HG02943 (cell line): ENCODE data around the gene NF2.
"Not testable (repeated sequence)": the region's sequence is repeated elsewhere in the genome, so short reads cannot be mapped to it uniquely, and the experiment has no call there.

Experiments
- ATAC-seq: cut with Tn5 transposase; IDR thresholded peaks from one replicate; pipeline ENCODE4 v1.9.1; 2021; ENCODE audit warnings: mild to moderate bottlenecking, low read depth, moderate library complexity; ENCODE audit not compliant: unreplicated experiment

Gene NF2

DNA sequence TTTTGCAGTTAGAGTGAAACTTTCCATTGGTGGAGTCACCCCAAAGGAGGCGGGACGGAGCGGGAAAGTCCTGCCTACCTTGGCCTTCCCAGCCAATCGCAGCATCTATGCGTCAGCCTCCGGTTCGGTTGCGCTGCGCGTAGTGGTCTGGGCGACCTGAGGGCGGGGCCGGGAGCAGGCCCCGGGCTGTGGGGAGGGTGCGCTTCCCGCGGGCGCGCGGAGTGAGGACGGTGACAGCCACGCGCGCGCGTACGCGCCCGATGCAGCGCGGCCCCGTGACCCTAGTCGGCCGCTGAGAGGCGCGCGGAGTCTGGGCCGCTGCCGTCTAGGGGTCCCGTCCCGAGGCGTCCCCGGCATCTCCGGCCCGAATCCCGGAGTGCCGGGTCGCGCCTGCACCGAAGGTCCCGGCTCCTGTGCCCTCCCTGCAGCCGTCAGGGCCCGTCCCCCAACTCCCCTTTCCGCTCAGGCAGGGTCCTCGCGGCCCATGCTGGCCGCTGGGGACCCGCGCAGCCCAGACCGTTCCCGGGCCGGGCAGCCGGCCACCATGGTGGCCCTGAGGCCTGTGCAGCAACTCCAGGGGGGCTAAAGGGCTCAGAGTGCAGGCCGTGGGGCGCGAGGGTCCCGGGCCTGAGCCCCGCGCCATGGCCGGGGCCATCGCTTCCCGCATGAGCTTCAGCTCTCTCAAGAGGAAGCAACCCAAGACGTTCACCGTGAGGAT is at the start of gene NF2:
TSS of gene NF2 (plus strand) at position 276 of the 718 bp plus-strand sequence. CDS start at position 642, 366 bp downstream.
- peak; percentile 91 for ATAC-seq

DNA sequence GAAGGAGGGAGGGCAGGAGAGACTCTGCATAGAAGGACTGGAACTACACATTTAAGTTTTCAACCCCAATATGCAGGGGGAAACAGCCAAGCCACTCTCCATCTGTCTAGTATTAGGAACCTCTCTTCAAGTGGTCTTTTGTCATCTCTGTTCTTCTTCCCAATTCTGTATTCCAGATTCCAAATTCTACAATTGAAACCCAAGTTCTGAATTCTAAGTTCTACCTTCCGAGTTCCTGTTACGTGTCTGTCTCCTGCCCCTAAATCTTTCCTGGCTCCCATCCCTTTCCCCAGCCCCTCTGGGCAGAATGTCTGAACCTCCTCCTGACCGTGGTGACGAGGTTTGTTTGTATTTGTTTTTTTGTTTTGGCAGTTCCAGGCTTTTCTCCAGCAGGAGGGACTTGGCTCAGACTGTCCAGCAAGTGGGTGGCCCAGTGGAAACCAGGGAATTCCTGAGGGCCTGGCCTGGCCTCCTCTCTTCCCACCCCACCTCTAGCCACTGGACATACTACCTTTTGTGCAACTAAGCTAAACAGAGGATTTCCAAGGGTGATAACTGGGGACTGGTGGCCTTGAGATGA is 48.3 kb upstream of the NF2 start:
- no peak for ATAC-seq

DNA sequence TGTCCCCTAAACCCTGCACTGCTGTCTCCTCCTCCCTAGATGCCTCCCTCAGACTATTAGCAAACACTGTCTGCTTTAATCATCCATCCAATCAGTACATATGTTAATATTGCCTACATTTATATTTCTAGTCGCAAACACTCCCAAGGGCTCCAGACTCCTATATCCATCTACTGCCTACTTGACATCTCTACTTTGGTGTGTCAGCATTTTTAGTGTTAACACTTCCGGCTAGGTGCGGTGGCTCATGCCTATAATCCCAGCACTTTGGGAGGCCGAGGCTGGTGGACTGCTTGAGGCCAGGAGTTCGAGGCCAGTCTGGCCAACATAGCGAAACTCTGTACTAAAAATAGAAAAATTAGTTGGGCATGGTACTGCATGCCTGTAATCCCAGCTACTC is 44.4 kb upstream of the NF2 start:
- ATAC-seq: no peak

DNA sequence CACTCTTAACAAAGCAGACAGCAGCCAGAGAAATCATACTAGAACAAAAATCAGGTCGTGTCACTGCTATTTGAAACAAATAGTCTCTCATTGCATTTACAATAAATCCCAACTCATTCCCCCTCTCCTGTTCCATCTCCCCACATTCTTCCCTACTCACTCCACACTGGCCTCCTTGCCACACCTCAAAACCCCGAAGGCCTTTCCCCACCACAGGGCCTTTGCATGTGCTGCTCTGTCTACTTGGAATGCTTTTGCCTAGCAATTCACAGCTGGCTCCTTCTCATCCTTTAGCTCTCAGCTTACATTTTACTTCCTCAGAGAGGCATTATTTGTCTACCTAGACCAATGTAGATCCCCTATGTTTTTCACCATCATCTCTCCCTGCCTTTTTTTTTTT is 43.6 kb upstream of the NF2 start:
- no peak for ATAC-seq

DNA sequence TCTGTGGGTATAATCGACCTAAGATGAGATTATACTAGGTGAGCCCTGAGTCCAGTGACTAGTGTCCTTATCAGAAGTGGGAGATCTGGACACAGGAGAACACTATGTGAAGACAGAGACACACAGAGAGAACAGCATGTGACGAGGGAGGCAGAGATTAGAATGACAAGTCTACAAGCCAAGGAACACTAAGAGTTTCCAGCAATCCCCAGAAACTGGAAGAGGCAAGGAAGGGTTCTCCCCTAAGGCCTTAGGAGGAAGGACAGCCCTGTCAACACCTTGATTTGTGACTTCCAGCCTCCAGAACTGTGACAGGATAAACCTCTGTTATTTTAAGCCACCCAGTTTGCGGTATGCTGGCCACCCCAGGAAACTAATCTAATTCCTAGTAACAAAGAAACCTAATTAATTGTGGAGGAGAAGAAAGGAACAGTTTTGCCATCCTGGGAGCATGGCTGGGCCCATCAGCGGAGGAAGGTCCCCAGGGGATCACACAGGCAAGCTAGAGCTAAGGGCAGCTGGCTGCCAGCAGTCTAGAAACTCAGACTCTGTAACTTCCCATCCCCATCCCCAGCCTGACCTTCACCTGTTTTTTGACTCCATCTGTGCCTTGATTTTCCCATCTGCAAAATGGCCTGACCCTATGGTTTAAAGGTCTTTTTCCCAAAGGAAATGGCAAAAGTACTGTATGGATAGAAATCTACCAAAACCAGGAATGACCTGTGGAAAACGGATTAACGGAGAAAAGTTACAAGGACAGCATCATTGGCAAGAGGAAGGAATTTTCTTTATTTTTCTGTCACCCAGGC is 39.6 kb upstream of the NF2 start:
- no peak for ATAC-seq

DNA sequence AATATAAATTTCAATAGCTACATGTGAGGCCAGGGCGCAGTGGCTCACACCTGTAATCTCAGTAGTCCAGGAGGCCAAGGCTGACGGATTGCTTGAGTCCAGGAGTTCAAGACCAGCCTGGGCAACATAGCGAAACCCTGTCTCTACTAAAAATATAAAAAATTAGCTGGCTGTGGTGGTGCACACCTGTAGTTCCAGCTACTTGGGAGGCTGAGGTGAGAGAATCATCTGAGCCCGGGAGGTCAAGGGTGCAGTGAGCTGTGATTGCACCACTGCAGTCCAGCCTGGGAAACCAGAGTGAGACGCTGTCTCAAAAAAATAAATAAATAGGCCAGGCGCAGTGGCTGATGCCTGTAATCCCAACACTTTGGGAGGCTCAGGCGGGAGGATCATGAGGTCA is 36.9 kb upstream of the NF2 start:
- not testable (repeated sequence) for ATAC-seq

DNA sequence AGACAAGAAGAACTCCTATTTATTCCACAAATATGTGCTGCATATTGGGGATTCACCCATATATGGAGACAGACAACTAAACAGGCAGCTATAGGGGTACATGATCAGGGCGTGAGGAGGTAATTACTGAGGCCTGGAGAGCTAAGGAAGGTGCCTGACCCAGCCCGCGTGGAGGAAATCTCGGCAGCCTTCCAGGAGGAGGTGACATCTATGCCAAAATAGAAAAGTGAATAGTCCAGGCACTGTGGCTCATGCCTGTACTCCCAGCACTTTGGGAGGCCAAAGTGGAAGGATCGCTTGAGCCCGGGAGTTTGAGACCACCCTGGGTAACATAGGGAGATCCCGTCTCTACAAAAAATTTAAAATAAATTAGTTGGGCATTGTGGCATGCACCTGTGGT is 36.1 kb upstream of the NF2 start:
- ATAC-seq: no peak

DNA sequence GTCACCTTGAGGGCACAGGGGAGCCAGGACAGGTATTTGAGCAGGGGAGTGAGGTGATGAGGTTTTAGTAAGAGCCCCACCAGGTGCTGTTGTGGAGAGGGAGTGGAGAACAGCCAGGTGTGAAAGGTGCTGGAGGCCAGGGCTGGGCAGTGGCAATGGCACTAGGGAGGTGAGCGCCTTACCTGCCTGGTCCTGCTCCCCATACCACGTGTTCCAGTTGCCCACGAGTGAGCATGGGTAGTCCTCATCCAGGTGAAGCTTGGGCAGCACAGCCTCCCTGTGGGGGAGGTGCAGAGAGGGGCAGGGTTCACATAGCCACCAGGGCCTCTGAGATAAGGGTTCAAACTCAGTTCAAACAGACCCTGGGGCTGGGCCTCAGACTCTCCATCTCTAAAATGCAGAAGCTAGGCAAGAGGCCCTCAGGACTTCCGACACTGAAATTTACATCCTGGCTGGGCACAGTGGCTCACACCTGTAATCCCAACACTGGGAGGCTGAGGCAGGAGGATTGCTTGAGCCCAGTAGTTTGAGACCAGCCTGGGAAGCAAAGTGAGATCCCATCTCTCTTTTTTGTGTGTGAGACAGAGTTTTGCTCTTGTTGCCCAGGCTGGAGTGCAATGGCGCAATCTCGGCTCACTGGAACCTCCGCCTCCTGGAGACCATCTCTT is 34.3 kb upstream of the NF2 start:
- no peak for ATAC-seq

DNA sequence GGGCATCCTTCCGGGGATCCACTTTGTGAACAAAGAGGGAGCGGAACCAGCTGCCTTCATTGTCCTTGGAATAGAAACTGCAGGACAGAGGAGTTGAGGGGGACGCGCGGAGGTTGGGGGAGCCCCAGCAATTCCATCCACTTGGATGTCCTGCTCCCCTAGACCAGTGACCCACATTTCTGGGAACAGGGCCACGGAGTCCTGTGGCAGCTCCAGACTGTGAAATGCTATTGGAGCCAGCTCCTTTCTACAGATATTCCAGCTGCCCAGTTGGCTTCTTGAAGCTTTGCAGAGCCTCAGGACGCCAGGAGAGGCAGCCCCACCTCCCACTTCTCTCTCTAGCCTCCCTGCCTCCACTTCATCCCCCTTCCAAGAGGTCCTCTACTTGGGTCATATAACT is 33.0 kb upstream of the NF2 start:
- ATAC-seq: no peak

DNA sequence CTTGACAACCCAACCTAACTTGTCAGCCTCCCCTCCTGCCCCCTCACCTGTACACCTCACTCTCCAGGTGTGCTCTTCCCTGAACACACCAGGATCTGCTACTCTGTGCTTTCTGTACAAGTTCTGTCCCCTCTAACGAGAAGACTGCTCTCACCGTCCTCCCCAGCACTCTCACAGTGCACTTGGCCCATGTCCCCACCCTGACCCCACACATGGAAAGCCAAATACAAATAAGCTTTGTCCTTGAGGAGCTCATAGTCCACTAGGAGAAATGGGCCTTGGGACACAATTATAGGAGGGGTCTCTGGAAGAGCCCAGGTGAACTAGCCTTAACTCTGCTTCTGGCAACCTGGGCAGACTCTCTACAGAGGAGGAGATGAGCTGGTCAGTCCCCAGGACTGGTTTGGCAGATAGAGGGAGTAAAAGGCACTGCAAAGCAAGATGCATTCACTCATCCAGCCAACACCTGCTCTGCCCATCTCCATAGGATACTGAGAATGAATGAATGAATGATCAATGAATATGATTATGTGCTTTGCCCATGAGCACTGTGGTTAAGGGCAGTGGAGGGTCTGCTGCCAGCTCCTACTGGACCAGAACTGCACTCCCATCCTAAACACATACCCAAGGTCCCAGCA is 32.4 kb upstream of the NF2 start:
- no peak for ATAC-seq

DNA sequence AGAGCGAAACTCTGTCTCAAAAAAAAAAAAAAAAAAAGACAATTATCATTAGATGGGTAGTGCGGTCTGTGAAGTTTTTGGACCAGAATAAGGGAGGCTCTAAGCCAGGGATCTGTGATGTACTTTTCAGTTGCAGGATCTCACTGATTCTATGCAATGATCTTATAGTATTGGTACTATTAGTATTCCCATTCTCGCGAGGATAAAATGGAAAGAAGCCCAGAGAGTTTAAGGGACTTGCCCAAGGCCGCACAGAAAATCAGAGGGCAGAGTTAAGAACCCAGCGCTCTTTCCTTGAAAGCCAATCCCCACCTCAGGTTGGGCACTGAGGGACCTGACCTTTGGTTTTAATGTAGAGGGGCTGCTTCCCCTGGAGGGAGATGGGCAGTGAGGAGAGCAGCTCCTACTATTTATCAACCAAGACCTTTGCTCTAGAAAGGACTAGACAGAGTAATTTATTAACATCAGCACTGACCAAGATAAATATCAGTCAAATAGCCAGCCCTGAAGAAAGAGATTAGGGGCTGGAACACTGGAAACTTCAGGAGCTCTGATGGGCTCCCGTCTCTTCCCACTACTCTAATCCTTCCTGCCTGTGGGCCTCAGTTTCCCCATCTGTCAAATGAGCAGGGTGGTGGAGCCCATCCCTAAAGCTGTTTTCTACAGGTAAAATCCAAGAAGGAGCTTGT is 28.5 kb upstream of the NF2 start:
- ATAC-seq: no peak

DNA sequence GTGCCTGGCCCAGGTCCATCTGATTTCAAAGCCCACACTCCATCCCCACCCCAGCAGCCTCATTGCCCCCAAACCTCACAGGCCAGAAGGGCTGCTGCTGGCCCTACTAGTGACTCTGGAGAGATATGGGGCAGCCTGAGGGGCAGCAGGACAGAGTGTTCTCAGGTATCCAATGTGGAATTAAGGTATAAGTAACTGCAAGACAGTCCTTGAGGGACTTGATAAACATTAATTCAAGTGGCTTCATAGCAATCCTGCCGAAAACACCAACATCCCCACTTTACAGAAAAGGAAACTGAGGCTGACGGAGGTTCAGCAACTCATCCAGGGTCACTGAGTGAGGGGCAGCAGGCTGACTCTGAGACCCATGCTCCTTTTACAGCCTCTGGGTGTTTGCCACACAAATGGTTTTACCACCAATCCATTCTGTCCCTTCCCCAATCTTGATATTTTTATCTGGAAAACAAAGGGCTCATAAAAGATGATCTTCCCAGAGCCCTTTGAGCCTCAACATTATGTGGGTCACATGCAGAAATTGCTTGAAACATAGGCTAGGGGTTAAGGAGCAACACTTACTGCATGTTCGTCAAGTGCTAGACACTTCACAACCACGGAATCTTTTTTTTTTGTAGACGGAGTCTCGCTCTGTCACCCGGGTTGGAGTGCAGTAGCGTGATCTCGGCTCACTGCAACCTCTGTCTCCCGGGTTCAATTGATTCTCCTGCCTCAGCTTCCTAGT is 24.8 kb upstream of the NF2 start:
- ATAC-seq: no peak

DNA sequence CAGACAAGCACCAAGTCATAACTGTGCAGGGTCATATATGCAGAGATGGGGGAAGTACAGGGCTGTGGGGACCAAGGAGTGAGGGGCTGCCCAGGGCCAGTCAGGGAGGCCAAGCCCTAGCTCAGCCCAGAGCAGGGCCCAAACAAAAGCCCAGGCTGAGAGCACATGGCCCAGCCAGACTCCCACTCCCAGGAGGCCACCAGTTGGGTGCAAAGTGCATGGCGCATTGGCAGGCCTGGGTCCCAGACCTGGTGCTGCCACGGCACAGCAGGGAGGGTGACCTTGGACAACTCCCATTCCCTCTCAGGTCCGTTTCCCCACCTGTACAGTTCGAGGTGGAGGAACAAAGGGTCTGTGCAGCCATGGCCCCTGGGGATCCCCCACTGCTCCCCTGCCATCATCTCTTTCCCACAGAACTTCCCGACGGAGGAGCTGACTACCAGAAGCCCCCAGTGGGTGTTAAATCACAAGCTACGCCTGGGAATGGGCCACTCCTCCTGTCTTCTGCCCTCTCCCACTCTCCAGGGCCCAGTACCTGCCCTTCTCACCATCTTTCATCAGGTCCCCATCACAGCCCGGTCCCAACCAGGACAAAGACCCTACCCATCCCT is 23.1 kb upstream of the NF2 start:
- ATAC-seq: no peak

DNA sequence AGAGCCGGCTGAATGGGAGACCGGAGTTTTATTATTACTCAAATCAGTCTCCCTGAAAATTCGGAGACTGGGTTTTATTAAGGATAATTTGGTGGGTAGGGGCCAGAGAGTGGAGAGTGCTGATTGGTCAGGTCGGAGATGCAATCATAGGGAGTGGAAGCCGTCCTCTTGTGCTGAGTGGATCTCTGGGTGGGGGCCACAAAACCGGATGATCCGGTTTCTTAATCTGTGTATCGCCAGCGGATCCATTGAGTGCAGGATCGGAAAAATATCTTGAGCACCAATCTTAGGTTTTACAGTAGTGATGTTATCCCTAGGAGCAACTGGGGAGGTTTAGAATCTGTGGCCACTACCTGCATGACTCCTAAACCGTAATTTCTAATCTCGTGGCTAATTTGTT is 21.6 kb upstream of the NF2 start:
- ATAC-seq: no peak

DNA sequence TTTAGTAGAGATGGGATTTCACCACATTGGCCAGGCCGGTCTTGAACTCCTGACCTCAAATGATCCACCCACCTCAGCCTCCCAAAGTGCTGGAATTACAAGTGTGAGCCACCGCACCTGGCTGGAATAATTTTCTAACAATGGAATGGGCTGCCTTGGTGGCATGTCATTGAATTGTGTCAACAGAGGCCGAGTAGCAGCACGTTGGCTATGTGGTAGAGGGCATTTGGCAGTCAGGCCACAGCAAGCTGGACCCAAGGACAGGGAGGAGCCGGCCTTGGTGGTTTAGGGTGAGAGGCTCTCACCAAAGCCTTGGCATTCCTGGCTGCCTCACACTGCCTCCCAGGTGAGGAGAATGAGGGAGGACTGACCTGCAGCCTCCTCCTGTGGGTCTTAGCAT is 18.5 kb upstream of the NF2 start:
- no peak for ATAC-seq

DNA sequence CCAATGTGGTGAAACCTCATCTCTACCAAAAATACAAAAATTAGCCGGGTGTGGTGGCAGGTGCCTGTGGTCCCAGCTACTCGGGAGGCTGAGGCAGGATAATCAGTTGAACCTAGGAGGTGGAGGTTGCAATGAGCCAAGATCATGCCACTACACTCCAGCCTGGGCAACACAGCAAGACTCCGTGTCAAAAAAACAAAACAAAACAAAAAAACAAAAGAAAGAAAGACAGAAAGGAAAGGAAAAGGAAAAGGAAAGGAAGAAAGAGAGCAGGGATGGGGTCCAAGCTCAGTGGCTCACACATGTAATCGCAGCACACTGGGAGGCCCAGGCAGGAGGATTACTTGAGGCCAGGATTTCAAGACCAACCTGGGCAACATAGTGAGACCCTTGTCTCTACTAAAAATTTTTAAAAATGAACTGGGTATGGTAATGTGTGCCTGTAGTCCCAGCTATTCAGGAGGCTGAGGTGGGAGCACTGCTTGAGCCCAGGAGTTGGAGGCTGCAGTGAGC is 17.2 kb upstream of the NF2 start:
- ATAC-seq: not testable (repeated sequence)

DNA sequence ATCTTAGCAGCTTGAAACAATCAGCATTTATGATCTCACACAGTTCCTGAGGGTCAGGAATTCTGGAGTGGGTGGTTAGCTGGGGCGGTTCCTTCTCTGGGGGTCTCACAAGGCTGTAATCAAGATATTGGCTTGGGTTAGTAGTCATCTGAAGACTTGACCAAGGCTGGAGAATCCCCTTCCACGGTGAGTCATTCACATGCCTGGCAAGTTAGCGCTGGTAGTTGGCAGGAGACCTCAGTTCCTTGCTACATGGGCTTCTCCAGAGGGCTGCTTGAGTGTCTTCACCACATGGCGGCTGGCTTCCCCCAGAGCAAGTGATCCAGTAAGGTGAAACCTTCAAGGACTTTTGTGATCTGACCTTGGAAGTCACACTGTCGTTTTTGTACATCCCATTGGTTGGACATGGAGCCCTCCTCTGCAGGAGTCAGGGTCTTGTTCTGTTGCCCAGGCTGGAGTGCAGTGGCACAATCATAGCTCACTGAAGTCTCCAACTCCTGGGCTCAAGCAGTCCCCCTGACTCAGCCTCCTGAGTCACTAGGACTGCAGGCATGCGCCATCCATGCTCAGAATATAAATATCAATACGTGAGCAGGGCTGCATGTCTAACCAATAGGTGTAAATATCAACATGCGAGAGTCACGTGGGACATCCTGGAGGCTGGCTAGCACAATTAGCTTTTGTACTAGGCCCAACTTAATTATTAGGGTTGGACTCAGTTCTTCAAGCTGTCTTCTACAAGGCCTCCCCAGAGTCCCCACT is 15.3 kb upstream of the NF2 start:
- ATAC-seq: no peak

DNA sequence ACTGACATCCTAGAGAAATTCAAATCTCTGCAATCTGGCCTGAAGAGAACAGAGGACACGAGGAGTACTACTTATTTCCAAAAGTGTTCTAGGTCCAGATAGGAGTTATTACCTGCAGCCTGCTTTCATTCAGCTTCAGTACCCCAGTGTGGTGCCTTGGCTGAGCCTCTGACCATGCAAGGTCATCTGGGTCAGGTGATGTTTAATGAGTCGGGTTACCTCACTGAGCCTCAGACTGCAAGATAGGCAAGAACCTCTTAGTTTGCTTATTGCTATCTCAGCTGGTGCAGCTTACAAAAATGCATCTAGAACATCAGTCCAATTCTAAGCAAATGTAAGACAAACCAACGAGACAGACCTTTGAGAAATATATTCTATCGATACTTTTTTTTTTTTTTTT is 9.5 kb upstream of the NF2 start:
- ATAC-seq: no peak
